Thyroid gland (tissue), 4 donors: ENCODE results near the gene CHST4.

Experiments
- POLR2A ChIP-seq, 2 donors: fragments of 450-650 bp; IDR thresholded peaks; one replicate each; pipeline ENCODE4 v1.6.1; 2017; ENCODE audit warnings: antibody characterized with exemption in 2 of 2, mild to moderate bottlenecking in 2 of 2, moderate library complexity in 1 of 2
- TF ChIP-seq, protein P1 (sequence below), 6 experiments: fragments of 200-600 bp in 3 of 6; fragments of 450-650 bp in 3 of 6; sonication (generic) in 3 of 6; IDR thresholded peaks; one replicate each; pipeline ENCODE4 v1.5.1; 2016 to 2019; ENCODE audit warnings: antibody characterized with exemption in 6 of 6, mild to moderate bottlenecking in 2 of 6, inconsistent platforms in 1 of 6, moderate library complexity in 1 of 6

DNA sequence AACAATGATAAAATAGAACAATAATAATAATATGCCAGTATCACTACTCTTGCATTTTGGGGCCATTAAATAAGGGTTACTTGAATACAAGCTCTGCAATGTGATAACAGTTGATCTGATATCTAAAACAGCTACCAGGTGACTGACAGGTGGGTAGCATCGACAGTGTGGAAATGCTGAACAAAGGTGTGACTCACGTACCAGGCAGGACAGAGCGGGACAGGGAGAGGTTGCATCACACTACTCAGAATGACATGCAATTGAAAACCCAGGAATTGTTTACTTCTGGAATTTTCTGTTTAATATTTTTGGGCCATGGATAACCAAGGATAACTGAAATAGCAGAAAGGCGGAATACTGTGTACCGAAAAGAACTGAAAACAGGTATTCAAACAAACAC, 21.3 kb upstream of the CHST4 start:
- TF ChIP-seq, protein P1, sequence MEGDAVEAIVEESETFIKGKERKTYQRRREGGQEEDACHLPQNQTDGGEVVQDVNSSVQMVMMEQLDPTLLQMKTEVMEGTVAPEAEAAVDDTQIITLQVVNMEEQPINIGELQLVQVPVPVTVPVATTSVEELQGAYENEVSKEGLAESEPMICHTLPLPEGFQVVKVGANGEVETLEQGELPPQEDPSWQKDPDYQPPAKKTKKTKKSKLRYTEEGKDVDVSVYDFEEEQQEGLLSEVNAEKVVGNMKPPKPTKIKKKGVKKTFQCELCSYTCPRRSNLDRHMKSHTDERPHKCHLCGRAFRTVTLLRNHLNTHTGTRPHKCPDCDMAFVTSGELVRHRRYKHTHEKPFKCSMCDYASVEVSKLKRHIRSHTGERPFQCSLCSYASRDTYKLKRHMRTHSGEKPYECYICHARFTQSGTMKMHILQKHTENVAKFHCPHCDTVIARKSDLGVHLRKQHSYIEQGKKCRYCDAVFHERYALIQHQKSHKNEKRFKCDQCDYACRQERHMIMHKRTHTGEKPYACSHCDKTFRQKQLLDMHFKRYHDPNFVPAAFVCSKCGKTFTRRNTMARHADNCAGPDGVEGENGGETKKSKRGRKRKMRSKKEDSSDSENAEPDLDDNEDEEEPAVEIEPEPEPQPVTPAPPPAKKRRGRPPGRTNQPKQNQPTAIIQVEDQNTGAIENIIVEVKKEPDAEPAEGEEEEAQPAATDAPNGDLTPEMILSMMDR (IDR thresholded peaks at IDR 0.05) = no peak
- TF ChIP-seq POLR2A (IDR thresholded peaks at IDR 0.05) = no peak
